Left ventricle myocardium inferior (tissue), 1 donor: ENCODE measurements around the gene GAS2. TPM values are rescaled to one million over a fixed set of nuclear protein-coding genes. Genes with fewer than 3 reads are reported as not detected.

Source experiments
- DNase-seq: peaks from one replicate; pipeline ENCODE4 v3.0.0-alpha.2; 2020
- H3K27ac ChIP-seq: fragments of 200-600 bp; replicated peaks from 2 replicates; pipeline ENCODE4 v1.8.0; 2021
- H3K27me3 ChIP-seq: fragments of 200-600 bp; 2 replicates; pipeline ENCODE4 v1.8.0; 2021; ENCODE audit warnings: low read depth
- H3K36me3 ChIP-seq: fragments of 200-600 bp; 2 replicates; pipeline ENCODE4 v1.8.0; 2021
- H3K4me1 ChIP-seq: fragments of 200-600 bp; 2 replicates; pipeline ENCODE4 v1.8.0; 2021
- H3K4me3 ChIP-seq: fragments of 200-600 bp; 2 replicates; pipeline ENCODE4 v1.8.0; 2021; ENCODE audit warnings: mild to moderate bottlenecking, moderate library complexity
- H3K9me3 ChIP-seq: fragments of 200-600 bp; replicated peaks from 2 replicates; pipeline ENCODE4 v1.8.0; 2021
- CTCF ChIP-seq: fragments of 200-600 bp; IDR thresholded peaks from 2 replicates; pipeline ENCODE4 v1.8.0; 2021; ENCODE audit warnings: antibody characterized with exemption, mild to moderate bottlenecking, borderline replicate concordance
- intact Hi-C: fragments of 100-400 bp; cut with micrococcal nuclease; formaldehyde crosslinking; loops from one replicate; pipeline ENCODE4 v1.11.0; 2022
- total RNA-seq: library from RNA; stranded (reverse); fragmentation: NEBNext Ultra II Directional; extraction: Animal tissue kit (Norgen Biotek cat#: 25700); gene quantifications from one replicate; pipeline ENCODE4 v1.2.1, GENCODE V29; 2021
- donor health status: DM: no; HTN: yes; CAD: no; lungs with severe emphysema.

The GAS2 gene
- total RNA-seq, 1 donor from 2014 or later: 15.9 TPM

DNA sequence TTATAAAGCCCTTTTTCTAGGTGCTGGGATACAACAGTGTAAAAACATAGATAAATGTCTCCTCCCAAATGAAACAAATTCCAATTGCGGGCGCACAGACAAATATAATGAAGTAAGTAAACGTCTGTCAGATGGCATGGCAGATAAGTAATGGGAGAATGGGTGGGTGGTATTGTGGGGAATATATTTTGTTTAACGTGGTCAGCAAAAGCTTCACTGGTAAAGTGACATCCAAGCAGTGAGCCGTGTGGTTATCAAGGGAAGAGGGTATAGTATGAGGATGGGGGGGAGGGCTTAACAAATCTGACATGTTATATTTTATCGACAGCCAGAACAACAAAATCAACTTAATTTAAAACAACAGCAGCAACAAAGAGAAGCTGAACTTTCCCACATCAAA is 162.0 kb downstream of the GAS2 start:
- peaks cover 25% of the 10 kb centered on the region for H3K4me1 ChIP-seq
- H3K9me3 ChIP-seq: no peaks in the 10 kb centered on the region
- H3K27me3 ChIP-seq: no peaks in the 10 kb centered on the region
- H3K27ac ChIP-seq: no peak overlapping the region
- TF ChIP-seq CTCF: no peak
- DNase-seq: no peak
- intact Hi-C loops: no loop called here
- peak overlapping the region; percentile 90 for H3K4me3 ChIP-seq
- peaks cover 20% of the 10 kb centered on the region for H3K36me3 ChIP-seq

DNA sequence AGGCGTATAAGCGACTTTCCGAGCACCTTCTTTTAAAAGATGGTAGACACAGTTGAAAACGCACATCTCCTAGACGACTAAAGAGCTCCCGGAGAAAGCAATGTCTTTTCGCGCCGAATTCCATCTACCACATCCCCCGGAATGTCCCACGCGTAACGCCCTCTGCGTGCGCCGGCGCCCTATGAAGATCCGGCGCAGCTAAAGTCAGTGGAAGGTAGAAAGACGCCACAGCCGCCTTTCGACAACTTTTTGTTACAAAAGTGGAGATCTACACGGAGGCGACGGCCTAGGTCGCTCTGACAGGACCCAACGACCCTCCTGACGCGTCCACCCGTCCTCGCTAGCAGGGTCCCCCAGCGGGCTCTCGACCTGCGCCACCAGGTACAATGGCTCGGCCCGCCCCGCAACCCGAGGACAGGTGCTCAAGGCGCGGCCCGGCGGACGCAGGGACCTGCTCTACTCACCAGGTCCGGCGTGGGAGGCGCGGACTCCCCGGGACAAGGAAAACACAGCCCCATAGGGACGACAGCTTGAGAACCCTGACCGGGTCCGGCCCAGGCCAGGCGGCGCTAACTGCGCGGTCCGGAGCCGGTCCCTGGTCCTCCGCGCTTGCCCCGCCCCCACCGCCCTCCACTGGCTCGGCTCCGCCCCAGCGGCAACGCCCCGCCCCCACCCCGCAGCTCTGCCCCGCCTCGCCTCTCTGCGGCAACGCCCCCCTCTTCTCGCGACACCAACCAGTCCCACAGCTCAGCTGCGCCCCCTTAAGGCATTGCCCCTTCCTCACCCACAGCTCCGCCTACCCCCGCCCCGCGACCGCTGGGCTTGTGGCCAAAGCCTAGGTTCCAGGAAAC is 163.0 kb downstream of the GAS2 start, which contains the start of gene SVIP:
Gene SVIP, minus strand, starts transcription at position 571 of the 851 bp plus-strand sequence. Its CDS starts 53 bp downstream, at position 518.
- Histone ChIP-seq H3K27ac (peak within 1 kb of the TSS; percentile 89), H3K4me1 (peaks cover 25% of the 10 kb centered on the region), H3K9me3 (no peaks in the 10 kb centered on the region), H3K36me3 (peaks cover 13% of the 10 kb centered on the region), H3K27me3 (no peaks in the 10 kb centered on the region), H3K4me3 (peak within 1 kb of the TSS; percentile 90)
- peak; percentile 69 for TF ChIP-seq CTCF
- DNase-seq: peak; percentile 94
- intact Hi-C loops: no loop called here

DNA sequence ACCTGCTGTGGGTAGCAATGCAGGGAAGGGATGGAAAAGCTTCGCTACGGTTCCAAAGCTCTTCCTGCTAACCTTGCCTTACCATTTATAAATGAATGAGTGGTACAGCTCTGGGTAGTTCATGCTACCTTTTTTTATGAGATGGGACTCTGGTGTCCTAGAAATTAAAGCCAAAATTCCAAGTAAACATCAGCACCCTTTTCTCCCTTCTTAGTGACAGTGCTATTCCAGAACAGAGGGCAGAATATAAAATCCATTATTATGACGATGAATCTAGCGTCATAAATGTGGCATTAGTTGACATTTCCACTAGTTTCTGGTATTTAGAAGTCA is 163.6 kb downstream of the GAS2 start:
- Histone ChIP-seq H3K27me3 (no peaks in the 10 kb centered on the region), H3K36me3 (peaks cover 12% of the 10 kb centered on the region), H3K4me1 (peaks cover 25% of the 10 kb centered on the region), H3K4me3 (peak overlapping the region; percentile 90), H3K9me3 (no peaks in the 10 kb centered on the region), H3K27ac (no peak overlapping the region)
- no peak for TF ChIP-seq CTCF
- no peak for DNase-seq
- intact Hi-C loops: no loop called here

DNA sequence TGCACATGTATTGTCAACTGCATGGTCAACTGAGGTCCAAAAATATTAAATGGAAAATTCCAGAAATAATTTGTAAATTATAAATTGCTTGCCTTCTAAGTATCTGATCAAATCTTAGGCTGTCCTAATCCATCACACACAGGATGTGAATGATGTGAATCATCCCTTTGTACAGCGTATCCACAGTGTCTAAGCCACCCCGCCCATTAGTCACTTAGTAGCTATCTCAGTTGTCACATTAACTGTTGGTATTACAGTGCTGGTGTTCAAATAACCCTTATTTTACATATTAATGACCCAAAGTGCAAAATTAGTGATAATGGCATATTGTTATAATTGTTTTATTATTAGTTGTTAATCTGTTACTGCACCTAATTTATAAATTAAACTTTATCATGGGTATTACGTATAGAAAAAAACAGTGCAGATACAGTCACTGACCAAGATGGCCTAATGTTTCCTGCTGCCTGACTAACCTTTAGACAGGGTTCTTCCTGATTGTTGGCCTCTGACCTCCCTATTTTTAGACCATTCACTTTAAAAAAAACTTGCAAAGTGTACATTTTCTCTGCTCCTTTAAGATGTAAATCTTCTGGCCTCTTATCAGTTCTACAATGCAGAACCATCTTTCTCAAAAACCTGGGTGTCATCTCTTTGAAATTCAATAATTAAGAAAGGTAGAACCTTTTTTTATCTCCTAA is 166.1 kb downstream of the GAS2 start:
- intact Hi-C loops: no loop called here
- peaks cover 25% of the 10 kb centered on the region for H3K4me1 ChIP-seq
- TF ChIP-seq CTCF: no peak
- no peak overlapping the region for H3K4me3 ChIP-seq
- no peak overlapping the region for H3K27ac ChIP-seq
- H3K9me3 ChIP-seq: no peaks in the 10 kb centered on the region
- no peaks in the 10 kb centered on the region for H3K36me3 ChIP-seq
- H3K27me3 ChIP-seq: no peaks in the 10 kb centered on the region
- DNase-seq: no peak

DNA sequence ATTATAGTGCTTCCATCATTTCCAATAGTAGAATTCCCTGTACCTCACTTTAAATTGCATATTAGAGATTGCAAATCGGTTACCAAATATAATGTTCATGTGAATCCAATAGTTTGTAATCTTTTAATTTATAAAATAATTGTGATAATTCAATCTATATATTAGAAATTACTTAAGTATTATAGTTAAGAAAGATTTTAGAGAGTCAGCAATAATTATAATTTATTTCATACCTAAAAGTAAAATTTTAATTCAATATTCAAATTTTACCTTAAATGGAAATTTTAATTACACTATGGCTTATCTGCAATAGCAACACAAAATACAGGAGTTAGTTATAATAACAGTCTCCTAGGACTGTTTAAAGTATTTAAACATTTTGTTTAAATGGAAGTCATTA is 180.3 kb downstream of the GAS2 start:
- H3K4me1 ChIP-seq: no peaks in the 10 kb centered on the region
- H3K27me3 ChIP-seq: no peaks in the 10 kb centered on the region
- no peak for TF ChIP-seq CTCF
- no peak overlapping the region for H3K27ac ChIP-seq
- no peak for DNase-seq
- no peaks in the 10 kb centered on the region for H3K36me3 ChIP-seq
- intact Hi-C loops: no loop called here
- H3K9me3 ChIP-seq: no peaks in the 10 kb centered on the region
- no peak overlapping the region for H3K4me3 ChIP-seq
